ENCODE data around the gene PNKD. TPM values are rescaled to one million over a fixed set of nuclear protein-coding genes. Genes with fewer than 3 reads are reported as not detected.

PNKD gene
- total and polyA plus RNA-seq, 4 donors, result 26.9 to 108 (median 65.7) TPM

- H3K27ac ChIP-seq (ENCODE audit: low read depth in 1 of 2, low read length in 2 of 2), result no peak overlapping the region
- H3K36me3 ChIP-seq (ENCODE audit: control insufficient read depth in 1 of 2, insufficient read depth in 2 of 2, low read length in 1 of 2), result no peaks in the 10 kb centered on the region
- no peaks in the 10 kb centered on the region for H3K27me3 ChIP-seq (ENCODE audit: control insufficient read depth in 1 of 2, insufficient read depth in 2 of 2, low read length in 1 of 2)
- DNase-seq (peak in 1 of 2 donors; percentile 42), ATAC-seq (ENCODE audit: low FRiP score) (no peak)
- no peak overlapping the region for H3K4me3 ChIP-seq (ENCODE audit: low read length in 2 of 2)
- H3K9me3 ChIP-seq (ENCODE audit: control insufficient read depth, low read length), result no peaks in the 10 kb centered on the region
- 74 to 87% methylated on average over 18 of the region's 18 CpGs for WGBS, 2 donors
- no peaks in the 10 kb centered on the region for H3K4me1 ChIP-seq (ENCODE audit: control insufficient read depth in 1 of 2, insufficient read depth in 2 of 2, low read length in 2 of 2)
- intact Hi-C loops (cut with DNase I), result no loop called here
Observed at GRCh38 chr2:218329027-218329825, 58.9 kb downstream of the PNKD start.

DNA sequence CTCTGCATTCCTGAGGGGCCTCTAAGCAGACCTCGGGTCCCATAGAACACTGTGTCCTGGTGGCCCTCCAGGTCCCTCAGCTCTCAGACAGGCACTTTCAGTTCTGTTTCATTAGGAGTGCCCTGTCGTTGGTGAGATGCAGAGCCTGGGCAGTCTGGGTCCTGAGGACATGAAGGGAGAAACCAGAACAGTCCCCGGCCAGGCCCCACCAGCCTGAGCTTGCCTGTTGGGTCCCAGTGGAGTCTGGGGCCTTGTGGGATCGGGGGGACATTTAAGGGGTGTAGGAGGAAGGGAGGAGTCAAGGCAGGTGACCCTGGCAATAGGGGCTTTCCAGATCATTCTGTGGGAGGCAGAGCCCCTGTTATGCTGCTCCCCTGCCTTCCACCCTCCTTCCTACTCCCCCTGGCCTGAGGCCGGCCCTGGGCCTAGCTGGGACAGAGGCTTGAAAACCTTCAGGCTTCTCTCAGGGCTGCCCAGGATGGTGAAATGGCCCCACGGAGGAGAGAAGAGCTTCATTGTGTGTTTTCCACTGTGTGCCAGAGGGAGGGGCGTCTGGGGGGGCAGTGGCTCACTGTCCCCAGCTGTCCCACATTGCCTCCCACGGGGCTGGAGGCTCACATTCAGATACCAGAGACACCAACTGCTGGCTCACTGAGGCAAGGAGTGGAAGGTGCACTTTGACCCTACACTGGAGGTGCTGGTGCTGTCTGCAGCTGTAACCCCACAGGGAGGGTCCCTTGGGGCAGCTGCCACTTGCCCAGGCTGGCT lies 59.7 kb downstream of the PNKD start:
- Histone ChIP-seq H3K9me3 (ENCODE audit: control insufficient read depth, low read length) (no peaks in the 10 kb centered on the region), H3K36me3 (ENCODE audit: control insufficient read depth in 1 of 2, insufficient read depth in 2 of 2, low read length in 1 of 2) (no peaks in the 10 kb centered on the region), H3K4me3 (ENCODE audit: low read length in 2 of 2) (no peak overlapping the region), H3K27ac (ENCODE audit: low read depth in 1 of 2, low read length in 2 of 2) (no peak overlapping the region), H3K27me3 (ENCODE audit: control insufficient read depth in 1 of 2, insufficient read depth in 2 of 2, low read length in 1 of 2) (no peaks in the 10 kb centered on the region), H3K4me1 (ENCODE audit: control insufficient read depth in 1 of 2, insufficient read depth in 2 of 2, low read length in 2 of 2) (no peaks in the 10 kb centered on the region)
- intact Hi-C loops (cut with DNase I), result no loop called here
- ATAC-seq (ENCODE audit: low FRiP score) (no peak), DNase-seq (no peak)
- 71 to 74% methylated on average over 8 of the region's 8 CpGs for WGBS, 2 donors

DNA sequence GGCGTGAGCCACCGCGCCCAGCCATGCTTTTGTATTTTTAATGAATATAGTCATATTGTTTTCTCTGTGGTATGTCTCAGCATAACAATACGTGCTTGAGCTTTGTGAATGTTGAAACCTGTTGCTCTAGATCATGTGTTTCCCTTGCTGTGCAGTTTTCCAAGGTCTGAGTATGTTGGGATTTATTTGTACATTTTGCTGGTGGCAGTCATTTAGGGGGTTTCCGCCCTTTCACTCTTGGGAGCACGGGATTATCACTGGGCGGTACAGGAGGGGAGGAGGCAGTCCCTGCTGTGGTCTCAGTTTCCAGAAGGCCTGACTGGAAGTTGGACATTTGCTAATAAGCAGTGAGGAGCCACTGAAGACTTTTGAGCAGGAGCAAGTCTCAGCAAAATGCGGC lies 61.4 kb downstream of the PNKD start:
- Histone ChIP-seq H3K9me3 (ENCODE audit: control insufficient read depth, low read length) (no peaks in the 10 kb centered on the region), H3K4me3 (ENCODE audit: low read length in 2 of 2) (no peak overlapping the region), H3K4me1 (ENCODE audit: control insufficient read depth in 1 of 2, insufficient read depth in 2 of 2, low read length in 2 of 2) (no peaks in the 10 kb centered on the region), H3K27ac (ENCODE audit: low read depth in 1 of 2, low read length in 2 of 2) (no peak overlapping the region), H3K36me3 (ENCODE audit: control insufficient read depth in 1 of 2, insufficient read depth in 2 of 2, low read length in 1 of 2) (no peaks in the 10 kb centered on the region), H3K27me3 (ENCODE audit: control insufficient read depth in 1 of 2, insufficient read depth in 2 of 2, low read length in 1 of 2) (no peaks in the 10 kb centered on the region)
- DNase-seq (peak in 1 of 2 donors; percentile 55), ATAC-seq (ENCODE audit: low FRiP score) (no peak)
- 89% methylated on average over 8 of the region's 8 CpGs for WGBS, 2 donors
- intact Hi-C loops (cut with DNase I), result no loop called here

GRCh38 chr2:218332288-218332687 lies 62.0 kb downstream of the PNKD start:
- Histone ChIP-seq H3K4me3 (ENCODE audit: low read length in 2 of 2) (no peak overlapping the region), H3K27me3 (ENCODE audit: control insufficient read depth in 1 of 2, insufficient read depth in 2 of 2, low read length in 1 of 2) (no peaks in the 10 kb centered on the region), H3K27ac (ENCODE audit: low read depth in 1 of 2, low read length in 2 of 2) (no peak overlapping the region), H3K36me3 (ENCODE audit: control insufficient read depth in 1 of 2, insufficient read depth in 2 of 2, low read length in 1 of 2) (no peaks in the 10 kb centered on the region), H3K9me3 (ENCODE audit: control insufficient read depth, low read length) (no peaks in the 10 kb centered on the region), H3K4me1 (ENCODE audit: control insufficient read depth in 1 of 2, insufficient read depth in 2 of 2, low read length in 2 of 2) (no peaks in the 10 kb centered on the region)
- 87 to 94% methylated on average over 1 of the region's 1 CpG for WGBS, 2 donors
- no peak for ATAC-seq (ENCODE audit: low FRiP score)
- intact Hi-C loops (cut with DNase I), result no loop called here
- no peak for DNase-seq

GRCh38 chr2:218332920-218333645 lies 62.8 kb downstream of the PNKD start:
- 51 to 53% methylated on average over 16 of the region's 16 CpGs for WGBS, 2 donors
- Histone ChIP-seq H3K27me3 (ENCODE audit: control insufficient read depth in 1 of 2, insufficient read depth in 2 of 2, low read length in 1 of 2) (no peaks in the 10 kb centered on the region), H3K4me1 (ENCODE audit: control insufficient read depth in 1 of 2, insufficient read depth in 2 of 2, low read length in 2 of 2) (no peaks in the 10 kb centered on the region), H3K27ac (ENCODE audit: low read depth in 1 of 2, low read length in 2 of 2) (no peak overlapping the region), H3K9me3 (ENCODE audit: control insufficient read depth, low read length) (no peaks in the 10 kb centered on the region), H3K36me3 (ENCODE audit: control insufficient read depth in 1 of 2, insufficient read depth in 2 of 2, low read length in 1 of 2) (no peaks in the 10 kb centered on the region), H3K4me3 (ENCODE audit: low read length in 2 of 2) (no peak overlapping the region)
- peak; percentile 33 for ATAC-seq (ENCODE audit: low FRiP score)
- intact Hi-C loops (cut with DNase I), result no loop called here
- peak in 1 of 2 donors; percentile 67 for DNase-seq

- Histone ChIP-seq H3K27ac (ENCODE audit: low read depth in 1 of 2, low read length in 2 of 2) (no peak overlapping the region), H3K27me3 (ENCODE audit: control insufficient read depth in 1 of 2, insufficient read depth in 2 of 2, low read length in 1 of 2) (no peaks in the 10 kb centered on the region), H3K4me3 (ENCODE audit: low read length in 2 of 2) (no peak overlapping the region), H3K9me3 (ENCODE audit: control insufficient read depth, low read length) (no peaks in the 10 kb centered on the region), H3K4me1 (ENCODE audit: control insufficient read depth in 1 of 2, insufficient read depth in 2 of 2, low read length in 2 of 2) (no peaks in the 10 kb centered on the region), H3K36me3 (ENCODE audit: control insufficient read depth in 1 of 2, insufficient read depth in 2 of 2, low read length in 1 of 2) (no peaks in the 10 kb centered on the region)
- no peak for ATAC-seq (ENCODE audit: low FRiP score)
- WGBS, 2 donors, result 97 to 99% methylated on average over 3 of the region's 3 CpGs
- DNase-seq, result no peak
- intact Hi-C loops (cut with DNase I), result no loop called here
Observed at GRCh38 chr2:218334531-218334930, 64.2 kb downstream of the PNKD start.

- intact Hi-C loops (cut with DNase I), result no loop called here
- no peak overlapping the region for H3K27ac ChIP-seq (ENCODE audit: low read depth in 1 of 2, low read length in 2 of 2)
- H3K9me3 ChIP-seq (ENCODE audit: control insufficient read depth, low read length), result no peaks in the 10 kb centered on the region
- H3K36me3 ChIP-seq (ENCODE audit: control insufficient read depth in 1 of 2, insufficient read depth in 2 of 2, low read length in 1 of 2), result no peaks in the 10 kb centered on the region
- no peak for DNase-seq
- no peaks in the 10 kb centered on the region for H3K27me3 ChIP-seq (ENCODE audit: control insufficient read depth in 1 of 2, insufficient read depth in 2 of 2, low read length in 1 of 2)
- peaks cover 0 to 6% of the 10 kb centered on the region in 2 donors for H3K4me1 ChIP-seq (ENCODE audit: control insufficient read depth in 1 of 2, insufficient read depth in 2 of 2, low read length in 2 of 2)
- ATAC-seq (ENCODE audit: low FRiP score), result no peak
- 94% methylated on average over 9 of the region's 9 CpGs for WGBS, 2 donors
- no peak overlapping the region for H3K4me3 ChIP-seq (ENCODE audit: low read length in 2 of 2)
Observed at GRCh38 chr2:218340656-218341055, 70.3 kb downstream of the PNKD start.

GRCh38 chr2:218341381-218341780 lies 71.1 kb downstream of the PNKD start:
- ATAC-seq (ENCODE audit: low FRiP score), result no peak
- peaks cover 2 to 6% of the 10 kb centered on the region in 2 donors for H3K4me1 ChIP-seq (ENCODE audit: control insufficient read depth in 1 of 2, insufficient read depth in 2 of 2, low read length in 2 of 2)
- H3K27ac ChIP-seq (ENCODE audit: low read depth in 1 of 2, low read length in 2 of 2), result no peak overlapping the region
- intact Hi-C loops (cut with DNase I), result no loop called here
- H3K27me3 ChIP-seq (ENCODE audit: control insufficient read depth in 1 of 2, insufficient read depth in 2 of 2, low read length in 1 of 2), result no peaks in the 10 kb centered on the region
- no peak overlapping the region for H3K4me3 ChIP-seq (ENCODE audit: low read length in 2 of 2)
- no peaks in the 10 kb centered on the region for H3K9me3 ChIP-seq (ENCODE audit: control insufficient read depth, low read length)
- 97% methylated on average over 8 of the region's 8 CpGs for WGBS, 2 donors
- H3K36me3 ChIP-seq (ENCODE audit: control insufficient read depth in 1 of 2, insufficient read depth in 2 of 2, low read length in 1 of 2), result no peaks in the 10 kb centered on the region
- no peak for DNase-seq

All from aorta (tissue), 5 donors.